Gastroesophageal sphincter (tissue), 3 donors: ENCODE measurements around the gene AP1G2.

Experiments
- CTCF ChIP-seq, 4 experiments: fragments of 200-600 bp in 2 of 4; fragments of 450-650 bp in 2 of 4; sonication (generic) in 1 of 4; IDR thresholded peaks; one replicate each; pipeline ENCODE4 v1.5.1; 2017 to 2019; ENCODE audit warnings: antibody characterized with exemption in 4 of 4, mild to moderate bottlenecking in 2 of 4, moderate library complexity in 2 of 4
- POLR2A ChIP-seq, 2 donors: fragments of 450-650 bp; IDR thresholded peaks; one replicate each; pipeline ENCODE4 v1.6.1; 2017; ENCODE audit warnings: antibody characterized with exemption in 2 of 2, mild to moderate bottlenecking in 2 of 2, moderate library complexity in 1 of 2

- no peak for TF ChIP-seq CTCF (IDR thresholded peaks at IDR 0.05)
- no peak for TF ChIP-seq POLR2A (IDR thresholded peaks at IDR 0.05)
These were observed 809 bp downstream of the AP1G2 start for GRCh38 chr14:23566778-23567185.
